GM19351 (cell line): ENCODE measurements around the gene BANF2.
A peak's percentile ranks its signal among the peaks of the same experiment; 100 is the strongest.
"Not testable (repeated sequence)": the region's sequence is repeated elsewhere in the genome, so short reads cannot be mapped to it uniquely, and the experiment has no call there.

Experiments
- ATAC-seq: cut with Tn5 transposase; IDR thresholded peaks from one replicate; pipeline ENCODE4 v1.9.1; 2021; ENCODE audit warnings: mild to moderate bottlenecking, moderate library complexity; ENCODE audit not compliant: unreplicated experiment

Gene BANF2

GRCh38 chr20:17682103-17682888 is 17.5 kb upstream of the BANF2 start, which contains the start of gene RRBP1:
Gene RRBP1 (minus strand): TSS chr20:17682242. CDS start chr20:17660507, 21,735 bp downstream.
- ATAC-seq, result peak; percentile 86

GRCh38 chr20:17682889-17683198 is 16.9 kb upstream of the BANF2 start:
- no peak for ATAC-seq

- ATAC-seq, result no peak
Observed at GRCh38 chr20:17683218-17684076, 16.3 kb upstream of the BANF2 start.

GRCh38 chr20:17684077-17684888 is 15.5 kb upstream of the BANF2 start:
- no peak for ATAC-seq

- ATAC-seq, result no peak
Observed at GRCh38 chr20:17685168-17685567, 14.6 kb upstream of the BANF2 start.

- no peak for ATAC-seq
Observed at GRCh38 chr20:17687800-17688199, 12.0 kb upstream of the BANF2 start.

GRCh38 chr20:17688965-17689364 is 10.8 kb upstream of the BANF2 start:
- no peak for ATAC-seq

GRCh38 chr20:17690144-17690543 is 9.6 kb upstream of the BANF2 start:
- ATAC-seq, result no peak

- no peak for ATAC-seq
Observed at GRCh38 chr20:17691758-17692157, 8.0 kb upstream of the BANF2 start.

- ATAC-seq, result no peak
Observed at GRCh38 chr20:17693444-17694001, 6.2 kb upstream of the BANF2 start.

GRCh38 chr20:17694767-17695166 is 5.0 kb upstream of the BANF2 start:
- ATAC-seq, result no peak

GRCh38 chr20:17696287-17696686 is 3.5 kb upstream of the BANF2 start:
- ATAC-seq, result no peak

- ATAC-seq, result no peak
Observed at GRCh38 chr20:17697171-17697570, 2.6 kb upstream of the BANF2 start.

GRCh38 chr20:17698384-17698783 is 1.4 kb upstream of the BANF2 start:
- ATAC-seq, result no peak

- ATAC-seq, result no peak
Observed at GRCh38 chr20:17700637-17701036, 871 bp downstream of the BANF2 start.

GRCh38 chr20:17701826-17702225 is 2.1 kb downstream of the BANF2 start:
- ATAC-seq, result no peak

- no peak for ATAC-seq
Observed at GRCh38 chr20:17704589-17705317, 5.0 kb downstream of the BANF2 start.

- no peak for ATAC-seq
Observed at GRCh38 chr20:17705916-17706315, 6.2 kb downstream of the BANF2 start.

- ATAC-seq, result no peak
Observed at GRCh38 chr20:17706632-17707031, 6.9 kb downstream of the BANF2 start.

- ATAC-seq, result not testable (repeated sequence)
Observed at GRCh38 chr20:17707951-17708350, 8.2 kb downstream of the BANF2 start.
